ENCODE data around the gene CCDC159.

The CCDC159 gene

GRCh38 chr19:11387162-11388034 is 41.1 kb downstream of the CCDC159 start:
- H3K4me1 ChIP-seq (ENCODE audit: insufficient read depth, low read length) = no peaks in the 10 kb centered on the region
- H3K9ac ChIP-seq (ENCODE audit: low read depth, low read length) = no peak overlapping the region
- H3K36me3 ChIP-seq (ENCODE audit: insufficient read depth, low read depth, low read length) = no peaks in the 10 kb centered on the region
- no peak overlapping the region for H3K27ac ChIP-seq (ENCODE audit: low read length)
- H3K4me3 ChIP-seq (ENCODE audit: low read length) = no peak overlapping the region
- H3K9me3 ChIP-seq (ENCODE audit: insufficient read depth, low read depth, low read length) = no peaks in the 10 kb centered on the region
- H3K27me3 ChIP-seq (ENCODE audit: insufficient read depth, low read length) = peaks cover 14% of the 10 kb centered on the region; the same call in 1 of the 2 replicates

GRCh38 chr19:11390359-11390758 is 44.0 kb downstream of the CCDC159 start:
- no peaks in the 10 kb centered on the region for H3K27me3 ChIP-seq (ENCODE audit: insufficient read depth, low read length)
- no peaks in the 10 kb centered on the region for H3K9me3 ChIP-seq (ENCODE audit: insufficient read depth, low read depth, low read length)
- H3K4me3 ChIP-seq (ENCODE audit: low read length) = no peak overlapping the region
- no peaks in the 10 kb centered on the region for H3K4me1 ChIP-seq (ENCODE audit: insufficient read depth, low read length)
- 0 out of 2 replicates have a peak, but pooled peaks cover 3% of the 10 kb centered on the region for H3K36me3 ChIP-seq (ENCODE audit: insufficient read depth, low read depth, low read length)
- H3K9ac ChIP-seq (ENCODE audit: low read depth, low read length) = no peak overlapping the region
- H3K27ac ChIP-seq (ENCODE audit: low read length) = no peak overlapping the region

GRCh38 chr19:11390933-11391680 is 44.8 kb downstream of the CCDC159 start:
- H3K36me3 ChIP-seq (ENCODE audit: insufficient read depth, low read depth, low read length) = 0 out of 2 replicates have a peak, but pooled peaks cover 3% of the 10 kb centered on the region
- no peaks in the 10 kb centered on the region for H3K27me3 ChIP-seq (ENCODE audit: insufficient read depth, low read length)
- H3K4me3 ChIP-seq (ENCODE audit: low read length) = no peak overlapping the region

GRCh38 chr19:11397089-11397610 is 50.8 kb downstream of the CCDC159 start:
- Histone ChIP-seq H3K27ac (ENCODE audit: low read length) (no peak overlapping the region), H3K27me3 (ENCODE audit: insufficient read depth, low read length) (no peaks in the 10 kb centered on the region), H3K4me3 (ENCODE audit: low read length) (no peak overlapping the region), H3K9me3 (ENCODE audit: insufficient read depth, low read depth, low read length) (no peaks in the 10 kb centered on the region), H3K9ac (ENCODE audit: low read depth, low read length) (no peak overlapping the region), H3K36me3 (ENCODE audit: insufficient read depth, low read depth, low read length) (peaks cover 7% of the 10 kb centered on the region; the same call in 1 of the 2 replicates), H3K4me1 (ENCODE audit: insufficient read depth, low read length) (no peaks in the 10 kb centered on the region)

More at GRCh38 chr19:11390933-11391680, 44.8 kb downstream of the CCDC159 start:
- no peak overlapping the region for H3K27ac ChIP-seq (ENCODE audit: low read length)
- no peak overlapping the region for H3K9ac ChIP-seq (ENCODE audit: low read depth, low read length)
- no peaks in the 10 kb centered on the region for H3K9me3 ChIP-seq (ENCODE audit: insufficient read depth, low read depth, low read length)
- H3K4me1 ChIP-seq (ENCODE audit: insufficient read depth, low read length) = no peaks in the 10 kb centered on the region

- Histone ChIP-seq H3K9ac (ENCODE audit: low read depth, low read length) (no peak overlapping the region), H3K9me3 (ENCODE audit: insufficient read depth, low read depth, low read length) (no peaks in the 10 kb centered on the region), H3K36me3 (ENCODE audit: insufficient read depth, low read depth, low read length) (peaks cover 15% of the 10 kb centered on the region; the same call in 1 of the 2 replicates), H3K27me3 (ENCODE audit: insufficient read depth, low read length) (no peaks in the 10 kb centered on the region), H3K4me1 (ENCODE audit: insufficient read depth, low read length) (no peaks in the 10 kb centered on the region), H3K4me3 (ENCODE audit: low read length) (no peak overlapping the region), H3K27ac (ENCODE audit: low read length) (no peak overlapping the region)
Observed at GRCh38 chr19:11399667-11400066, 53.3 kb downstream of the CCDC159 start.

- no peaks in the 10 kb centered on the region for H3K27me3 ChIP-seq (ENCODE audit: insufficient read depth, low read length)
- no peaks in the 10 kb centered on the region for H3K4me1 ChIP-seq (ENCODE audit: insufficient read depth, low read length)
- peaks cover 18% of the 10 kb centered on the region; the same call in 1 of the 2 replicates for H3K36me3 ChIP-seq (ENCODE audit: insufficient read depth, low read depth, low read length)
- no peak overlapping the region for H3K9ac ChIP-seq (ENCODE audit: low read depth, low read length)
- H3K4me3 ChIP-seq (ENCODE audit: low read length) = no peak overlapping the region
- no peak overlapping the region for H3K27ac ChIP-seq (ENCODE audit: low read length)
- no peaks in the 10 kb centered on the region for H3K9me3 ChIP-seq (ENCODE audit: insufficient read depth, low read depth, low read length)
Observed at GRCh38 chr19:11400798-11401197, 54.5 kb downstream of the CCDC159 start.

- 0 out of 2 replicates have a peak, but pooled peaks cover 5% of the 10 kb centered on the region for H3K27me3 ChIP-seq (ENCODE audit: insufficient read depth, low read length)
- H3K4me1 ChIP-seq (ENCODE audit: insufficient read depth, low read length) = no peaks in the 10 kb centered on the region
- H3K27ac ChIP-seq (ENCODE audit: low read length) = no peak overlapping the region
- H3K9ac ChIP-seq (ENCODE audit: low read depth, low read length) = no peak overlapping the region
- H3K36me3 ChIP-seq (ENCODE audit: insufficient read depth, low read depth, low read length) = peaks cover 18% of the 10 kb centered on the region; the same call in 1 of the 2 replicates
- no peak overlapping the region for H3K4me3 ChIP-seq (ENCODE audit: low read length)
- H3K9me3 ChIP-seq (ENCODE audit: insufficient read depth, low read depth, low read length) = no peaks in the 10 kb centered on the region
Observed at GRCh38 chr19:11401808-11402543, 55.7 kb downstream of the CCDC159 start.
